Esophagus muscularis mucosa (tissue), 4 donors: ENCODE measurements around the gene KMT2E. TPM values are rescaled to one million over a fixed set of nuclear protein-coding genes. Genes with fewer than 3 reads are reported as not detected.
"Not testable (repeated sequence)": the region's sequence is repeated elsewhere in the genome, so short reads cannot be mapped to it uniquely, and the experiment has no call there.

Source experiments
- DNase-seq: peaks from one replicate; pipeline ENCODE4 v3.0.0-alpha.2; 2017; ENCODE audit errors: extremely low spot score
- H3K27ac ChIP-seq, 4 donors: fragments of 200-600 bp; sonication (generic); replicated peaks in 1 of 4; 1 replicate in 3 of 4; 2 replicates in 1 of 4; pipeline ENCODE4 v1.5.1; 2016 to 2019; ENCODE audit warnings: mild to moderate bottlenecking in 1 of 4
- H3K27me3 ChIP-seq, 4 donors: fragments of 200-600 bp; sonication (generic); one replicate each; pipeline versions ENCODE4 v1.5.1 to v1.6.0; 2016 to 2019
- H3K36me3 ChIP-seq, 4 donors: fragments of 200-600 bp; sonication (generic); one replicate each; pipeline ENCODE4 v1.5.1; 2016 to 2019
- H3K4me1 ChIP-seq, 4 donors: fragments of 200-600 bp; sonication (generic); one replicate each; pipeline ENCODE4 v1.5.1; 2016 to 2019
- H3K4me3 ChIP-seq, 4 donors: fragments of 200-600 bp; sonication (generic); 1 replicate in 2 of 4; 2 replicates in 2 of 4; pipeline ENCODE4 v1.5.1; 2016 to 2019; ENCODE audit warnings: mild to moderate bottlenecking in 4 of 4, moderate library complexity in 1 of 4
- H3K9me3 ChIP-seq, 4 donors: fragments of 200-600 bp; sonication (generic); 1 replicate in 3 of 4; 2 replicates in 1 of 4; pipeline ENCODE4 v1.5.1; 2016 to 2019
- EP300 ChIP-seq: sonication (generic); formaldehyde crosslinking; IDR thresholded peaks from one replicate; pipeline ENCODE4 v1.6.1; 2017; ENCODE audit warnings: antibody characterized with exemption
- POLR2A ChIP-seq: fragments of 450-650 bp; IDR thresholded peaks from one replicate; pipeline ENCODE4 v1.6.1; 2017; ENCODE audit warnings: antibody characterized with exemption, moderate library complexity, mild to moderate bottlenecking, low read depth
- POLR2AphosphoS5 ChIP-seq, 2 donors: sonication (generic); formaldehyde crosslinking; IDR thresholded peaks; one replicate each; pipeline ENCODE4 v1.6.1; 2017; ENCODE audit warnings: antibody characterized with exemption in 2 of 2
- WGBS: methylation state at CpG from one replicate; pipeline ENCODE4 v1.1.5; 2018; 5-methylcytosine and 5-hydroxymethylcytosine counted together
- intact Hi-C: fragments of 100-400 bp; cut with DNase I; formaldehyde crosslinking; loops from one replicate; pipeline ENCODE4 v1.15.1; 2023
- total RNA-seq, 4 donors: library from RNA; depleted of rRNA; stranded (reverse); fragments of >200 nt; gene quantifications; one replicate each; pipeline versions ENCODE4 v1.1.0 to v1.2.1, GENCODE V29; 2016
- TF ChIP-seq, protein P1 (sequence below), 3 experiments: fragments of 200-600 bp in 2 of 3; fragments of 450-650 bp in 1 of 3; sonication (generic) in 2 of 3; IDR thresholded peaks; one replicate each; pipeline ENCODE4 v1.5.1; 2017 to 2019; ENCODE audit warnings: antibody characterized with exemption in 3 of 3, mild to moderate bottlenecking in 2 of 3, moderate library complexity in 1 of 3

Gene KMT2E
- total RNA-seq, 4 donors from 2014 or later = 77.0 to 109 (median 94.0) TPM

DNA sequence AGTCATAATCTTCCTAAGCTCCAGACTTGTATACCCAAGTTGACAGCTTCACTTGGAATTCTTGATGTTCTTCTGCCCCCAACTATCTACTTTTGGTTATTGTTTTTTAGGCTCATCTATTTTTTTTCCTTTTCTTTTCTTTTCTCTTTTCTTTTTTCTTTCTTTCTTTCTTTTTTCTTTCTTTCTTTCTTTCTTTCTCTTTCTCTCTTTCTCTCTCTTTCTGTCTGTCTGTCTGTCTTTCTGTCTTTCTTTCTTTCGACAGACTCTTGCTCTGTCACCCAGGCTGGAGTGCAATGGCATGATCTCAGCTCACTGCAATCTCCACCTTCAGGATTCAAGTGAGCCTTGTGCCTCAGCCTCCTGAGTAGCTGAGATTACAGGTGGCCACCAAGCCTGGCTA, 36.5 kb downstream of the KMT2E start:
- H3K27ac ChIP-seq = no peak overlapping the region
- H3K4me3 ChIP-seq = no peak overlapping the region
- H3K27me3 ChIP-seq = no peaks in the 10 kb centered on the region
- H3K4me1 ChIP-seq = peaks cover 50 to 65% (median 62%) of the 10 kb centered on the region in 4 donors
- no peak for DNase-seq
- no peaks in the 10 kb centered on the region for H3K9me3 ChIP-seq
- intact Hi-C loops = no loop called here
- TF ChIP-seq, protein P1, sequence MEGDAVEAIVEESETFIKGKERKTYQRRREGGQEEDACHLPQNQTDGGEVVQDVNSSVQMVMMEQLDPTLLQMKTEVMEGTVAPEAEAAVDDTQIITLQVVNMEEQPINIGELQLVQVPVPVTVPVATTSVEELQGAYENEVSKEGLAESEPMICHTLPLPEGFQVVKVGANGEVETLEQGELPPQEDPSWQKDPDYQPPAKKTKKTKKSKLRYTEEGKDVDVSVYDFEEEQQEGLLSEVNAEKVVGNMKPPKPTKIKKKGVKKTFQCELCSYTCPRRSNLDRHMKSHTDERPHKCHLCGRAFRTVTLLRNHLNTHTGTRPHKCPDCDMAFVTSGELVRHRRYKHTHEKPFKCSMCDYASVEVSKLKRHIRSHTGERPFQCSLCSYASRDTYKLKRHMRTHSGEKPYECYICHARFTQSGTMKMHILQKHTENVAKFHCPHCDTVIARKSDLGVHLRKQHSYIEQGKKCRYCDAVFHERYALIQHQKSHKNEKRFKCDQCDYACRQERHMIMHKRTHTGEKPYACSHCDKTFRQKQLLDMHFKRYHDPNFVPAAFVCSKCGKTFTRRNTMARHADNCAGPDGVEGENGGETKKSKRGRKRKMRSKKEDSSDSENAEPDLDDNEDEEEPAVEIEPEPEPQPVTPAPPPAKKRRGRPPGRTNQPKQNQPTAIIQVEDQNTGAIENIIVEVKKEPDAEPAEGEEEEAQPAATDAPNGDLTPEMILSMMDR (IDR thresholded peaks at IDR 0.05) = no peak
- TF ChIP-seq POLR2A (no peak), POLR2AphosphoS5 (IDR thresholded peaks at IDR 0.05) (no peak), EP300 (no peak)
- WGBS = 95% methylated on average over 1 of the region's 1 CpG
- H3K36me3 ChIP-seq = peaks cover 7 to 57% (median 26%) of the 10 kb centered on the region in 4 donors

DNA sequence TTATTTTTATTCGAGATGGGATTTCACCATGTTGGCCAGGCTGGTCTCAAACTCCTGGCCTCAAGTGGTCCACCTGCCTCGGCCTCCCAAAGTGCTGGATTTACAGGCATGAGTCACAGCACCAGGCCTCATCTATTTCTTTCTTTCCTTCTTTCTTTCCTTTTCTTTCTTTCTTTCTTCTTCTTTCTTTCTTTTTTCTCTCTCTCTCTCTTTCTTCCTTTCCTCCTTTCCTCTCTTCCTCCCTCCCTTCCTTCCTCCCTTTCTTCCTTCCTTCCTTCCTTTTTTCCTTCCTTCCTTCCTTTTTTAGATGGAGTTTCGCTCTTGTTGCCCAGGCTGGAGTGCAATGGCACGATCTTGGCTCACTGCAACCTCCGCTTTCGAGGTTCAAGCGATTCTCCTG, 36.9 kb downstream of the KMT2E start:
- Histone ChIP-seq H3K4me1 (peaks cover 49 to 66% (median 64%) of the 10 kb centered on the region in 4 donors), H3K36me3 (peaks cover 7 to 54% (median 24%) of the 10 kb centered on the region in 4 donors)
- WGBS = 95% methylated on average over 7 of the region's 7 CpGs
- DNase-seq, H3K27me3 ChIP-seq, H3K4me3 ChIP-seq, H3K27ac ChIP-seq, intact Hi-C loops, H3K9me3 ChIP-seq: not testable (repeated sequence)

DNA sequence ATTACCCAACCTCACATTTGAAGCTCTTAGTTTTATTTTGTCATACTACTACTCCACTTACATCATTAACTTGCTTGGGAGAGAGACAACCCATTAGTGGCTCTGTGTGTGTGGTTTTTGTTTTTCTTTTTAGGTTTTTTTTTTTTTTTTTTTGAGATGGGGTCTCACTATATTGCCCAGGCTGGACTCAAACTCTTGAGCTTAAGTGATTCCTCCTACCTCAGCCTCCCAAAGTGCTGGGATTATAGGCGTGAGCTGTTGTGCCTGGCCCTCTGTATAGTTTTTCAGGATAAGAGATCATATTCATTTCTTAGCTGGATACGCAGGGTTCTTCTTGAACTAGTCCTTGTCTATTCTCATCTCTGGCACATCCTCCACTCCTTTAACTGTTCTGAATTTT, 41.1 kb downstream of the KMT2E start:
- H3K9me3 ChIP-seq = no peaks in the 10 kb centered on the region
- H3K4me1 ChIP-seq = peaks cover 27 to 64% (median 54%) of the 10 kb centered on the region in 4 donors
- no peaks in the 10 kb centered on the region for H3K27me3 ChIP-seq
- 90% methylated on average over 2 of the region's 2 CpGs for WGBS
- DNase-seq = no peak
- intact Hi-C loops = no loop called here
- no peak for TF ChIP-seq POLR2A
- TF ChIP-seq POLR2AphosphoS5 (IDR thresholded peaks at IDR 0.05) = no peak
- no peak for TF ChIP-seq EP300
- TF ChIP-seq, protein P1 (IDR thresholded peaks at IDR 0.05) = no peak
- no peak overlapping the region for H3K27ac ChIP-seq
- H3K36me3 ChIP-seq = peaks cover 0 to 18% (median 11%) of the 10 kb centered on the region in 4 donors
- no peak overlapping the region for H3K4me3 ChIP-seq

DNA sequence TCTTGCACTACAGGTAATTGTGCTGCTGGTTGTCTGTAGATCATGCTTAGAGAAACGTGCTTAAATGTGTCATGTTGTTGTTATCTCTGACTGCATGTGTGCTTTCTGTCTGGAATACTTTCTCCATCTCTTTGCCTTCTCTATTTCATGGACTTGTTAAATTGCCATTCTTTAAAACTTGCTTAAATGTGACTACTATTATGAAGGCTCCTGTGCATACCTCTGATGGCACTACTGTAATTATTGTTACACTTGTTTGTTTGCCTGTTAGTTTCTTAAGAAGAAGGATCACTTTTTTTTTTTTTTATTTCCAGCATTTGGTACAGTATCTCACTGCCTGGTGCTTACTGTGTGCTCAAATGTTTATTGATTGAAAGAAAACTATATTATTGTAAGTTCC, 41.6 kb downstream of the KMT2E start:
- intact Hi-C loops = no loop called here
- peaks cover 32 to 69% (median 57%) of the 10 kb centered on the region in 4 donors for H3K4me1 ChIP-seq
- H3K27me3 ChIP-seq = no peaks in the 10 kb centered on the region
- H3K36me3 ChIP-seq = peaks cover 0 to 15% (median 10%) of the 10 kb centered on the region in 4 donors
- H3K27ac ChIP-seq = no peak overlapping the region
- H3K9me3 ChIP-seq = no peaks in the 10 kb centered on the region
- WGBS = 50% methylated on average over 1 of the region's 1 CpG
- DNase-seq = no peak
- H3K4me3 ChIP-seq = no peak overlapping the region
- TF ChIP-seq POLR2AphosphoS5 (IDR thresholded peaks at IDR 0.05) (no peak), POLR2A (no peak), EP300 (no peak)
- TF ChIP-seq, protein P1 (IDR thresholded peaks at IDR 0.05) = no peak

DNA sequence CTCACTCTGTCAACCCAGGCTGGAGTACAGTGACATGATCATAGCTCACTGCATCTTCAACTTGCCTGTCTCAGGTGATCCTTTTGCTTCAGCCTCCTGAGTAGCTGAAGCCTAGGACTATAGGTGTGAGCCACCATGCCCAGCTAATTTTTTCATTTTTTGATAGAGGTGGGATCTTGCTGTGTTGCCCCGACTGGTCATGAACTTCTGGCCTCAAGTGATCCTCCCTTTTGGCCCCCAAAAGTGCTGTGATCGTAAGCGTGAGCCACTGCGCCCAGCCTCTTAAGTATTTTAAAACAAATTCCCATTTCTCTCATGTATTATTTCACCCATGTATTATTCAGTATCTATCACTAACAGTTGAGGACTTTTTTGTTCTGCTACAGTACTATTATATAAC, 43.5 kb downstream of the KMT2E start:
- intact Hi-C loops = no loop called here
- peaks cover 0 to 7% (median 2%) of the 10 kb centered on the region in 4 donors for H3K36me3 ChIP-seq
- no peak overlapping the region for H3K27ac ChIP-seq
- TF ChIP-seq POLR2A = no peak
- TF ChIP-seq EP300 = no peak
- TF ChIP-seq, protein P1 (IDR thresholded peaks at IDR 0.05) = no peak
- TF ChIP-seq POLR2AphosphoS5 (IDR thresholded peaks at IDR 0.05) = no peak
- H3K27me3 ChIP-seq = no peaks in the 10 kb centered on the region
- no peak for DNase-seq
- WGBS = 87% methylated on average over 4 of the region's 4 CpGs
- H3K4me3 ChIP-seq = no peak overlapping the region
- no peaks in the 10 kb centered on the region for H3K9me3 ChIP-seq
- peaks cover 36 to 84% (median 74%) of the 10 kb centered on the region in 4 donors for H3K4me1 ChIP-seq
